ENCODE data around the gene RAB11FIP5. TPM values are rescaled to one million over a fixed set of nuclear protein-coding genes. Genes with fewer than 3 reads are reported as not detected.

Gene RAB11FIP5
- total RNA-seq, 4 donors from 2014 or later, result 27.1 to 35.3 (median 33.7) TPM

DNA sequence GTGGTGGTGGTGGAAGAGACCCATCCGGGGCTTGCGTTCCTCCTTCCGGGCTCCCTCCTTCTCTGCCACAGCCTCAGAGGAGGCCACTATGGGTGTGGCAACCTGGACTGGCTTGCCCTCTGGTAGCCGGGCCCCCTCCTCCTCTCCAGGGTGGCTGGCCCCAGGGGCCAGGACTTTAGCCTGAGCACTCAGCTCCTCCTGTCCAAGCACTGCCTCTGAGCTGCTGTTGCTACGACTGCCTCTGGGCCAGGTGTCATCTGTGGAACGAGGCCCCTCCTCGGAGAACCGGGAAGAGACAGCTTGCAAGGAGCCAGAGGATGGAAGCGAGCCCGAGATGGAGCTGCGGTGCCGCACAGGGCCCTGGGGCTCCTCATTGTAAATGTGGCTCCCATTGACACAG is 24.5 kb downstream of the RAB11FIP5 start:
- Histone ChIP-seq H3K36me3 (peaks cover 0 to 18% of the 10 kb centered on the region in 2 donors), H3K4me3 (no peak overlapping the region), H3K4me1 (peaks cover 7% of the 10 kb centered on the region in 2 donors), H3K9me3 (no peaks in the 10 kb centered on the region), H3K27me3 (no peaks in the 10 kb centered on the region), H3K27ac (no peak overlapping the region)
- intact Hi-C loops (cut with DNase I; ENCODE audit: low total_unique reads), result no loop called here
- in situ Hi-C loops (cut with MboI; ENCODE audit: low sequenced_read_pairs in 4 of 4), result loop anchor here in 3 of 4 donors (5.0 kb wide), 2 partner anchors 69 to 74 kb away; no protein-coding TSS in a partner anchor
- ATAC-seq (no peak), DNase-seq (no peak)
- no peak for TF ChIP-seq CTCF (IDR thresholded peaks at IDR 0.05 in 4 of 5, conservative IDR thresholded peaks at IDR 0.05 in 1 of 5)
- no peak for TF ChIP-seq POLR2A (IDR thresholded peaks at IDR 0.05)

DNA sequence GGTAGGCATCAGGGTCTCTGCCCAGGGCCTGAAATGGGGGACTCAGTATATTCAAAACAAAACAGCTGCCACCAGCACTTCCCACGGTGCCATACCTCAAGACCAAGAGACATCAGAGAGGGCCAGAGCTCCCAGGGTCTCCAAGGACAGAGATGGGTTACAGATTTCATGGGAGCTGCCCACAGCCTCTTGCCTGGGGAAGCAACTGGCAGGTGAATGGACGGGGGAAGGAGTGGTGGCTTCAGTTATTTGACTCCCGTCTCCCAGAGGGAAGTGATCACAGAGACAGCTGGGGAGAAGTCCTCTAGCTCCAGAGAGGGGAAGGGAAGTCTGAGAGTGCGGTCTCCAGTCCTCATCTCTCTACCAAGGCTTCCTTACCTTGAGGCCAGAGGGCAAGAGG is 25.4 kb downstream of the RAB11FIP5 start:
- Histone ChIP-seq H3K27me3 (no peaks in the 10 kb centered on the region), H3K4me1 (peaks cover 0 to under 1% of the 10 kb centered on the region in 2 donors), H3K4me3 (no peak overlapping the region), H3K27ac (no peak overlapping the region), H3K36me3 (peaks cover 0 to 18% of the 10 kb centered on the region in 2 donors), H3K9me3 (no peaks in the 10 kb centered on the region)
- ATAC-seq, result no peak
- in situ Hi-C loops (cut with MboI; ENCODE audit: low sequenced_read_pairs in 4 of 4), result loop anchor here in 3 of 4 donors (5.0 kb wide), 2 partner anchors 70 to 75 kb away; no protein-coding TSS in a partner anchor
- TF ChIP-seq POLR2A (IDR thresholded peaks at IDR 0.05) (no peak), CTCF (IDR thresholded peaks at IDR 0.05 in 4 of 5, conservative IDR thresholded peaks at IDR 0.05 in 1 of 5) (no peak)
- no peak for DNase-seq
- intact Hi-C loops (cut with DNase I; ENCODE audit: low total_unique reads), result no loop called here

DNA sequence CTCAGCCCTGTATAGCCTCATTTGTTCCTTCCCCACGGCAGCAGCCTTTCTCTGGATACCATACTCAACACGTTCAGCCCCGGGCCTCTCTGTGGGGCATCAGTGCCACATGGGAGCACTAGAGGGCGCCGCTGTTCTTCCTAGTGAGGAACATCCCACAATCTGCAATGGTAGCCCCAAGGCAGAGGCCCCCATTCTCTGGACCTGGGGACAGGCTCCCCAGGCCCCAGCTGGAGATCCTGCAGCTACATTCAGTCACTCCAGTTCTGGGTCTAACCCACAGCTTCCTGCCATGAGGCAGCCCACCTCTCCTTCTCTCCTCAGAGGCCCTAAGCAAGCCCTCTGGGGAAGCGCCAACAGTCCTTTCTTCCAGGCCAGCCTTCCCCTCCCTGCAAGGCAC is 27.1 kb downstream of the RAB11FIP5 start:
- no peak for TF ChIP-seq POLR2A (IDR thresholded peaks at IDR 0.05)
- peak; percentile 81 to 96 (median 89) for TF ChIP-seq CTCF (IDR thresholded peaks at IDR 0.05 in 4 of 5, conservative IDR thresholded peaks at IDR 0.05 in 1 of 5)
- H3K4me1 ChIP-seq, result no peaks in the 10 kb centered on the region
- intact Hi-C loops (cut with DNase I; ENCODE audit: low total_unique reads), result loop anchor here (1.0 kb wide), 2 partner anchors 71 to 92 kb away; no protein-coding TSS in a partner anchor
- no peaks in the 10 kb centered on the region for H3K9me3 ChIP-seq
- in situ Hi-C loops (cut with MboI; ENCODE audit: low sequenced_read_pairs in 4 of 4), result loop anchor here in 3 of 4 donors (5.0 kb wide), 2 partner anchors 72 to 77 kb away; no protein-coding TSS in a partner anchor
- H3K36me3 ChIP-seq, result peaks cover 0 to 18% of the 10 kb centered on the region in 2 donors
- DNase-seq (peak; percentile 52 to 74), ATAC-seq (peak; percentile 79 to 82)
- no peak overlapping the region for H3K27ac ChIP-seq
- no peaks in the 10 kb centered on the region for H3K27me3 ChIP-seq
- H3K4me3 ChIP-seq, result no peak overlapping the region

DNA sequence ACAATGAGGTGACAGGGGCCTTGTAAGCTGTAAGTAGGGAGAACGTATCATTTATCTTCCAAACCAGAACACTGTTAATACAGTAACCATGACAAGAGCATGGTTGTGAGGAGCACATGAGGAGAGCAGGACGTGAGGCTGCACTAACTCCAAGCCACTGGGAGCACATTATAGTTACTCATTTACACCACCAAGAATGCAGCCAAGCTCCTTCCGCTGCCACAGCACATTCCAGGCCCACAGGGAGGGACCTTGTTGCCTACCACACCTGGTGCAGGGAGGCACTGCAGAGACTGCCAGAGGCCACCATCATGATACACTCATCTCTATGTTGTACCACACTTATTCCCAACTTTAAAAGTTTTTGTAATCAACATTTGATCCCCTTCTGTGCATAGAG is 27.8 kb downstream of the RAB11FIP5 start:
- DNase-seq, result no peak
- ATAC-seq, result no peak
- Histone ChIP-seq H3K36me3 (peaks cover 0 to 22% of the 10 kb centered on the region in 2 donors), H3K27ac (no peak overlapping the region), H3K4me3 (no peak overlapping the region), H3K4me1 (no peaks in the 10 kb centered on the region), H3K9me3 (no peaks in the 10 kb centered on the region), H3K27me3 (no peaks in the 10 kb centered on the region)
- no peak for TF ChIP-seq POLR2A (IDR thresholded peaks at IDR 0.05)
- intact Hi-C loops (cut with DNase I; ENCODE audit: low total_unique reads) (loop anchor here (1.0 kb wide), 2 partner anchors 71 to 92 kb away; no protein-coding TSS in a partner anchor), in situ Hi-C loops (cut with MboI; ENCODE audit: low sequenced_read_pairs in 4 of 4) (loop anchor here (5.0 kb wide), 2 partner anchors 72 to 77 kb away; no protein-coding TSS in a partner anchor)

DNA sequence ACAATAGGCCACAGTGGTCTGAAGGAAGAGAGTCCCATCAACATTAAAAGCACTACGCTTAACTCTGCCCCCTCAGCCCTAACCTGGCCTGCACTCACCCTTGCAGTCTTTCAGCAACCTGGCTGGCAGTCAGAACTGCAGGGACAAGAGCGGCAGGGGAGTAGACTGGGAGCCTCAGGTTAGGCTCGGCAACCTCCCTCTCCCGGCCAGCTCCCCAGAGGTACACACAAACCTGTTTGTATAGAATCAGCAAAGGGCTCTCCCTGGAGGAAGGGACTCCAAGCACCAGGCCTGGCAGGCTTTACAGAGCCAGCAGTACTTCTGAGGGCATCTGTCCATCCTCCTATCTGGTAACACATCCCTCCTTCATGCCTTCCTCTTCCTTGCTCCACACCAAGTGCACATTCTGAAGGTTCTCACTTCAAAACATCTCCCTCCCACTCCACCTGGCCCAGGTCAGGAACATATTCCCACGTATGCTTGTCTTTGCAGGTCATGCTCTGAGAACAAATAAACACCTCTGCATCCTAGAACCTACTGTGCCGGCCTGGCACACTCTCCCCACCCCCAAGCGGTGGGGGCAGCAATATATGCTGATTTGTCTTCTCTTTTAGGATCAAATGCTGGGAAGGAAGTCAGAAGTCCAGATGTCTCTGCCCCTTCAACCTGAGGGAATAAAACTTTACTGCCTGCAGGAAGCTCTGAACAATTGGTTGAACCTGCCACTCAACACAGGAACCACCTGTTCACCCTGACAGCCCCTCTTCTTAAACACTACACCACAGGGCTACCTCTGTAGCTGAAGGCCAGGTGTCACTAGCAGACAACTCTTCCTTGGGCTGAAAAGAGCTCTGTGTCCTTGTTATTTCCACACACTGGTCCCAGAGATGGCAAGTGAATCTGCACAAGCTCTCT is 28.6 kb downstream of the RAB11FIP5 start:
- ATAC-seq (no peak), DNase-seq (no peak)
- Histone ChIP-seq H3K27ac (no peak overlapping the region), H3K9me3 (no peaks in the 10 kb centered on the region), H3K36me3 (peaks cover 0 to 26% of the 10 kb centered on the region in 2 donors), H3K4me1 (no peaks in the 10 kb centered on the region), H3K4me3 (no peak overlapping the region), H3K27me3 (no peaks in the 10 kb centered on the region)
- in situ Hi-C loops (cut with MboI; ENCODE audit: low sequenced_read_pairs in 4 of 4) (loop anchor here in 1 of 4 donors (5.0 kb wide), 1 partner anchor 73 kb away; no protein-coding TSS in a partner anchor), intact Hi-C loops (cut with DNase I; ENCODE audit: low total_unique reads) (no loop called here)
- TF ChIP-seq CTCF (IDR thresholded peaks at IDR 0.05 in 4 of 5, conservative IDR thresholded peaks at IDR 0.05 in 1 of 5) (no peak), POLR2A (IDR thresholded peaks at IDR 0.05) (no peak)
